ENCODE data around the gene HOXB3. TPM values are rescaled to one million over a fixed set of nuclear protein-coding genes. Genes with fewer than 3 reads are reported as not detected.

Gene HOXB3
- polyA plus RNA-seq, 1 donor from 2014 or later, result not detected

- Histone ChIP-seq H3K27ac (ENCODE audit: low read length) (no peak overlapping the region), H3F3A (ENCODE audit: insufficient read depth, low read length, poor library complexity, severe bottlenecking) (no peaks in the 10 kb centered on the region), H3K27me3 (ENCODE audit: insufficient read depth, low read depth, low read length) (peaks cover 100% of the 10 kb centered on the region), H3K36me3 (ENCODE audit: insufficient read depth, low read length) (no peaks in the 10 kb centered on the region), H3K9me2 (ENCODE audit: insufficient read depth, low read length) (no peaks in the 10 kb centered on the region), H2AFZ (ENCODE audit: low read depth, low read length) (no peak overlapping the region), H3K4me3 (ENCODE audit: low read length) (no peak overlapping the region), H3K4me2 (ENCODE audit: low read length) (no peak overlapping the region), H3K79me2 (replicated peaks; ENCODE audit: insufficient read depth, low read length) (no peaks in the 10 kb centered on the region), H4K20me1 (ENCODE audit: insufficient read depth) (no peaks in the 10 kb centered on the region), H3K9ac (ENCODE audit: low read length) (no peak overlapping the region), H3K9me3 (ENCODE audit: low read length) (peaks cover under 1% of the 10 kb centered on the region)
- TF ChIP-seq EZH2 (IDR thresholded peaks at IDR 0.05; ENCODE audit: borderline replicate concordance, insufficient read depth, low read length, poor library complexity, severe bottlenecking), result peak; percentile 90
- no peak for TF ChIP-seq RAD21 (conservative IDR thresholded peaks at IDR 0.05)
- TF ChIP-seq MXI1 (conservative IDR thresholded peaks at IDR 0.05; ENCODE audit: poor library complexity, severe bottlenecking), result no peak
Observed at GRCh38 chr17:48613862-48614694, 24.0 kb upstream of the HOXB3 start.

- H3K27me3 ChIP-seq (ENCODE audit: insufficient read depth, low read depth, low read length), result peaks cover 99% of the 10 kb centered on the region
- no peak overlapping the region for H2AFZ ChIP-seq (ENCODE audit: low read depth, low read length)
- H3F3A ChIP-seq (ENCODE audit: insufficient read depth, low read length, poor library complexity, severe bottlenecking), result no peaks in the 10 kb centered on the region
- H3K4me2 ChIP-seq (ENCODE audit: low read length), result no peak overlapping the region
- H3K4me3 ChIP-seq (ENCODE audit: low read length), result no peak overlapping the region
- TF ChIP-seq RAD21 (conservative IDR thresholded peaks at IDR 0.05) (no peak), EZH2 (IDR thresholded peaks at IDR 0.05; ENCODE audit: borderline replicate concordance, insufficient read depth, low read length, poor library complexity, severe bottlenecking) (peak; percentile 50), SMC3 (conservative IDR thresholded peaks at IDR 0.05; ENCODE audit: poor library complexity) (peak; percentile 25), POLR2AphosphoS5 (IDR thresholded peaks at IDR 0.05) (no peak), TAF1 (IDR thresholded peaks at IDR 0.05; ENCODE audit: low read depth) (no peak), CTCF (IDR thresholded peaks at IDR 0.05; ENCODE audit: poor library complexity, severe bottlenecking) (peak; percentile 50)
- H3K36me3 ChIP-seq (ENCODE audit: insufficient read depth, low read length), result no peaks in the 10 kb centered on the region
- H4K20me1 ChIP-seq (ENCODE audit: insufficient read depth), result no peaks in the 10 kb centered on the region
- no peak overlapping the region for H3K27ac ChIP-seq (ENCODE audit: low read length)
- H3K9me3 ChIP-seq (ENCODE audit: low read length), result peaks cover 7% of the 10 kb centered on the region
- H3K9ac ChIP-seq (ENCODE audit: low read length), result no peak overlapping the region
- H3K79me2 ChIP-seq (replicated peaks; ENCODE audit: insufficient read depth, low read length), result no peaks in the 10 kb centered on the region
- no peaks in the 10 kb centered on the region for H3K9me2 ChIP-seq (ENCODE audit: insufficient read depth, low read length)
Observed at GRCh38 chr17:48612854-48613691, 23.0 kb upstream of the HOXB3 start.

- no peaks in the 10 kb centered on the region for H3K79me2 ChIP-seq (replicated peaks; ENCODE audit: insufficient read depth, low read length)
Observed at GRCh38 chr17:48612456-48612853, 22.4 kb upstream of the HOXB3 start.

More at GRCh38 chr17:48612456-48612853, 22.4 kb upstream of the HOXB3 start:
- no peak overlapping the region for H2AFZ ChIP-seq (ENCODE audit: low read depth, low read length)
- peaks cover 7% of the 10 kb centered on the region for H3K9me3 ChIP-seq (ENCODE audit: low read length)
- H3K27ac ChIP-seq (ENCODE audit: low read length), result no peak overlapping the region
- no peaks in the 10 kb centered on the region for H3K9me2 ChIP-seq (ENCODE audit: insufficient read depth, low read length)
- H3K27me3 ChIP-seq (ENCODE audit: insufficient read depth, low read depth, low read length), result peaks cover 99% of the 10 kb centered on the region
- no peak overlapping the region for H3K9ac ChIP-seq (ENCODE audit: low read length)
- H3F3A ChIP-seq (ENCODE audit: insufficient read depth, low read length, poor library complexity, severe bottlenecking), result no peaks in the 10 kb centered on the region
- no peak overlapping the region for H3K4me3 ChIP-seq (ENCODE audit: low read length)
- H3K4me2 ChIP-seq (ENCODE audit: low read length), result no peak overlapping the region
- H3K36me3 ChIP-seq (ENCODE audit: insufficient read depth, low read length), result no peaks in the 10 kb centered on the region
- H4K20me1 ChIP-seq (ENCODE audit: insufficient read depth), result no peaks in the 10 kb centered on the region
- TF ChIP-seq EZH2 (IDR thresholded peaks at IDR 0.05; ENCODE audit: borderline replicate concordance, insufficient read depth, low read length, poor library complexity, severe bottlenecking) (peak; percentile 53), REST (IDR thresholded peaks at IDR 0.05; ENCODE audit: borderline replicate concordance) (no peak)

Measured in neural cell (in vitro differentiated cells).